DMS153 treated with DMSO at 0.1 percent for 48 hours (cell line): Measurements from ENCODE around the gene TRMT5.

Source experiments
- DNase-seq: peaks from one replicate; lab custom pipeline; 2025; ENCODE audit not compliant: unreplicated experiment; lab: John Stamatoyannopoulos, UW

TRMT5 gene

GRCh38 chr14:60980811-60981632 is at the start of gene TRMT5, which contains the start of gene SLC38A6:
TRMT5 (minus strand) TSS chr14:60981079; CDS start chr14:60980973, 106 bp downstream.
SLC38A6 (plus strand) TSS chr14:60981245; CDS start chr14:60981278, 33 bp downstream.
- peak; percentile 80 for DNase-seq

GRCh38 chr14:61026526-61026925 is 45.6 kb upstream of the TRMT5 start:
- no peak for DNase-seq

GRCh38 chr14:61025251-61026223 is 44.7 kb upstream of the TRMT5 start:
- peak; percentile 75 for DNase-seq

GRCh38 chr14:61019537-61019936 is 38.7 kb upstream of the TRMT5 start:
- DNase-seq, result no peak

- no peak for DNase-seq
These were observed 22.7 kb upstream of the TRMT5 start for GRCh38 chr14:61003571-61003970.

- no peak for DNase-seq
These were observed 18.7 kb upstream of the TRMT5 start for GRCh38 chr14:60999536-60999935.

GRCh38 chr14:60998617-60999016 is 17.7 kb upstream of the TRMT5 start:
- no peak for DNase-seq

GRCh38 chr14:60989599-60989998 is 8.7 kb upstream of the TRMT5 start:
- no peak for DNase-seq

GRCh38 chr14:60986500-60986899 is 5.6 kb upstream of the TRMT5 start:
- no peak for DNase-seq

- DNase-seq, result no peak
These were observed 3.3 kb upstream of the TRMT5 start for GRCh38 chr14:60984196-60984595.

GRCh38 chr14:60981633-60982455 is 965 bp upstream of the TRMT5 start:
- no peak for DNase-seq

GRCh38 chr14:60977847-60978246 is 3.0 kb downstream of the TRMT5 start:
- DNase-seq, result no peak

GRCh38 chr14:60975551-60975950 is 5.3 kb downstream of the TRMT5 start:
- no peak for DNase-seq

GRCh38 chr14:60974090-60974651 is 6.7 kb downstream of the TRMT5 start:
- no peak for DNase-seq

GRCh38 chr14:60973070-60973469 is 7.8 kb downstream of the TRMT5 start:
- DNase-seq, result no peak

- DNase-seq, result no peak
These were observed 8.6 kb downstream of the TRMT5 start for GRCh38 chr14:60972295-60972694.

- DNase-seq, result no peak
These were observed 9.6 kb downstream of the TRMT5 start for GRCh38 chr14:60971271-60971670.

- DNase-seq, result no peak
These were observed 10.7 kb downstream of the TRMT5 start for GRCh38 chr14:60970146-60970545.

GRCh38 chr14:60968671-60969070 is 12.2 kb downstream of the TRMT5 start:
- DNase-seq, result no peak

- no peak for DNase-seq
These were observed 12.8 kb downstream of the TRMT5 start for GRCh38 chr14:60968099-60968498.
